IPS-20b (cell line): Measurements from ENCODE around the gene HS6ST3.

Source experiments
- H3K27ac ChIP-seq: one replicate; pipeline ENCODE4 v1.5.1; 2013; ENCODE audit warnings: low read length
- H3K27me3 ChIP-seq: 2 replicates; pipeline ENCODE4 v1.6.1; 2013; ENCODE audit warnings: mild to moderate bottlenecking, low read length, inconsistent platforms; ENCODE audit not compliant: insufficient read depth
- H3K36me3 ChIP-seq: 2 replicates; pipeline ENCODE4 v1.6.1; 2013; ENCODE audit warnings: low read depth, mild to moderate bottlenecking, inconsistent platforms, low read length, moderate library complexity; ENCODE audit not compliant: insufficient read depth
- H3K4me1 ChIP-seq: 2 replicates; pipeline ENCODE4 v1.6.1; 2013; ENCODE audit warnings: mild to moderate bottlenecking, control low read depth, inconsistent platforms, low read length, moderate library complexity; ENCODE audit not compliant: insufficient read depth
- H3K4me3 ChIP-seq: 2 replicates; pipeline ENCODE4 v1.5.1; 2013; ENCODE audit warnings: mild to moderate bottlenecking, low read length, inconsistent platforms
- H3K9ac ChIP-seq: 2 replicates; pipeline ENCODE4 v1.6.1; 2013; ENCODE audit warnings: low read depth, mild to moderate bottlenecking, inconsistent platforms, low read length, moderate library complexity
- H3K9me3 ChIP-seq: 2 replicates; pipeline ENCODE4 v1.6.1; 2013; ENCODE audit warnings: mild to moderate bottlenecking, low read depth, low read length, inconsistent platforms; ENCODE audit not compliant: insufficient read depth

HS6ST3 gene

GRCh38 chr13:96637039-96637438 lies 547.1 kb downstream of the HS6ST3 start:
- no peaks in the 10 kb centered on the region for H3K4me1 ChIP-seq
- no peak overlapping the region for H3K4me3 ChIP-seq
- H3K27ac ChIP-seq: no peak overlapping the region
- no peaks in the 10 kb centered on the region for H3K27me3 ChIP-seq
- no peak overlapping the region for H3K9ac ChIP-seq
- no peaks in the 10 kb centered on the region for H3K36me3 ChIP-seq
- peaks cover 1% of the 10 kb centered on the region for H3K9me3 ChIP-seq

GRCh38 chr13:96646101-96646500 lies 556.2 kb downstream of the HS6ST3 start:
- peaks cover 5% of the 10 kb centered on the region for H3K9me3 ChIP-seq
- H3K9ac ChIP-seq: no peak overlapping the region
- no peak overlapping the region for H3K27ac ChIP-seq
- no peaks in the 10 kb centered on the region for H3K27me3 ChIP-seq
- no peaks in the 10 kb centered on the region for H3K36me3 ChIP-seq
- no peak overlapping the region for H3K4me3 ChIP-seq
- H3K4me1 ChIP-seq: no peaks in the 10 kb centered on the region

- Histone ChIP-seq H3K4me1 (no peaks in the 10 kb centered on the region), H3K9ac (no peak overlapping the region), H3K4me3 (no peak overlapping the region), H3K27ac (no peak overlapping the region), H3K36me3 (no peaks in the 10 kb centered on the region), H3K9me3 (peaks cover 5% of the 10 kb centered on the region), H3K27me3 (no peaks in the 10 kb centered on the region)
Measured at GRCh38 chr13:96646515-96647211, 556.8 kb downstream of the HS6ST3 start.

GRCh38 chr13:96650301-96650886 lies 560.5 kb downstream of the HS6ST3 start:
- H3K27me3 ChIP-seq: no peaks in the 10 kb centered on the region
- H3K9ac ChIP-seq: no peak overlapping the region
- no peak overlapping the region for H3K27ac ChIP-seq
- H3K9me3 ChIP-seq: no peaks in the 10 kb centered on the region
- no peak overlapping the region for H3K4me3 ChIP-seq
- no peaks in the 10 kb centered on the region for H3K36me3 ChIP-seq
- no peaks in the 10 kb centered on the region for H3K4me1 ChIP-seq

- Histone ChIP-seq H3K9me3 (no peaks in the 10 kb centered on the region), H3K36me3 (no peaks in the 10 kb centered on the region), H3K4me1 (no peaks in the 10 kb centered on the region), H3K27ac (no peak overlapping the region), H3K9ac (no peak overlapping the region), H3K27me3 (no peaks in the 10 kb centered on the region), H3K4me3 (no peak overlapping the region)
Measured at GRCh38 chr13:96651598-96651997, 561.7 kb downstream of the HS6ST3 start.

- no peaks in the 10 kb centered on the region for H3K36me3 ChIP-seq
- H3K27me3 ChIP-seq: no peaks in the 10 kb centered on the region
- H3K27ac ChIP-seq: no peak overlapping the region
- no peaks in the 10 kb centered on the region for H3K4me1 ChIP-seq
- H3K9me3 ChIP-seq: no peaks in the 10 kb centered on the region
- H3K9ac ChIP-seq: no peak overlapping the region
- H3K4me3 ChIP-seq: no peak overlapping the region
Measured at GRCh38 chr13:96652506-96652905, 562.6 kb downstream of the HS6ST3 start.

GRCh38 chr13:96661612-96662011 lies 571.7 kb downstream of the HS6ST3 start:
- H3K4me3 ChIP-seq: no peak overlapping the region
- no peaks in the 10 kb centered on the region for H3K4me1 ChIP-seq
- no peaks in the 10 kb centered on the region for H3K36me3 ChIP-seq
- no peak overlapping the region for H3K27ac ChIP-seq
- H3K9me3 ChIP-seq: no peaks in the 10 kb centered on the region; the same call in none of the 2 replicates
- H3K9ac ChIP-seq: no peak overlapping the region
- no peaks in the 10 kb centered on the region for H3K27me3 ChIP-seq

GRCh38 chr13:96662036-96662435 lies 572.1 kb downstream of the HS6ST3 start:
- no peak overlapping the region for H3K27ac ChIP-seq
- H3K9me3 ChIP-seq: no peaks in the 10 kb centered on the region; the same call in none of the 2 replicates
- no peaks in the 10 kb centered on the region for H3K36me3 ChIP-seq
- H3K27me3 ChIP-seq: no peaks in the 10 kb centered on the region
- H3K4me3 ChIP-seq: no peak overlapping the region
- H3K9ac ChIP-seq: no peak overlapping the region
- H3K4me1 ChIP-seq: no peaks in the 10 kb centered on the region

GRCh38 chr13:96667294-96668018 lies 577.5 kb downstream of the HS6ST3 start:
- Histone ChIP-seq H3K36me3 (no peaks in the 10 kb centered on the region), H3K9ac (no peak overlapping the region), H3K27ac (no peak overlapping the region), H3K4me1 (no peaks in the 10 kb centered on the region), H3K9me3 (no peaks in the 10 kb centered on the region; the same call in 1 of the 2 replicates), H3K4me3 (no peak overlapping the region), H3K27me3 (no peaks in the 10 kb centered on the region)

- no peaks in the 10 kb centered on the region for H3K36me3 ChIP-seq
- H3K4me3 ChIP-seq: no peak overlapping the region
- H3K27ac ChIP-seq: no peak overlapping the region
- no peaks in the 10 kb centered on the region for H3K4me1 ChIP-seq
- H3K27me3 ChIP-seq: no peaks in the 10 kb centered on the region
- no peak overlapping the region for H3K9ac ChIP-seq
- H3K9me3 ChIP-seq: no peaks in the 10 kb centered on the region
Measured at GRCh38 chr13:96671073-96671472, 581.2 kb downstream of the HS6ST3 start.

- no peak overlapping the region for H3K27ac ChIP-seq
- no peak overlapping the region for H3K4me3 ChIP-seq
- H3K36me3 ChIP-seq: no peaks in the 10 kb centered on the region
- H3K9ac ChIP-seq: no peak overlapping the region
- H3K4me1 ChIP-seq: no peaks in the 10 kb centered on the region
- H3K27me3 ChIP-seq: no peaks in the 10 kb centered on the region
- no peaks in the 10 kb centered on the region; the same call in 1 of the 2 replicates for H3K9me3 ChIP-seq
Measured at GRCh38 chr13:96672016-96672415, 582.1 kb downstream of the HS6ST3 start.

GRCh38 chr13:96673825-96674224 lies 583.9 kb downstream of the HS6ST3 start:
- no peak overlapping the region for H3K4me3 ChIP-seq
- H3K27ac ChIP-seq: no peak overlapping the region
- no peak overlapping the region for H3K9ac ChIP-seq
- no peaks in the 10 kb centered on the region; the same call in 1 of the 2 replicates for H3K9me3 ChIP-seq
- no peaks in the 10 kb centered on the region for H3K4me1 ChIP-seq
- no peaks in the 10 kb centered on the region for H3K27me3 ChIP-seq
- H3K36me3 ChIP-seq: no peaks in the 10 kb centered on the region
